Stomach (tissue), 9 donors: ENCODE data around the gene MDM2. TPM values are rescaled to one million over a fixed set of nuclear protein-coding genes. Genes with fewer than 3 reads are reported as not detected.

ENCODE experiments used
- DNase-seq, 2 donors: peaks; one replicate each; pipeline versions ENCODE4 v3.0.0 to v3.0.0-alpha.2; 2013 to 2019
- H3K27ac ChIP-seq, 5 donors: fragments of 200-600 bp in 4 of 5; sonication (generic) in 4 of 5; one replicate each; pipeline ENCODE4 v1.5.1; 2013 to 2019; ENCODE audit warnings: mild to moderate bottlenecking in 1 of 5, moderate library complexity in 1 of 5
- H3K27me3 ChIP-seq, 3 donors: fragments of 200-600 bp; sonication (generic); one replicate each; pipeline ENCODE4 v1.5.1; 2017 to 2019; ENCODE audit warnings: mixed run types in 1 of 3
- H3K36me3 ChIP-seq, 4 donors: fragments of 200-600 bp; sonication (generic); 1 replicate in 3 of 4; 2 replicates in 1 of 4; pipeline ENCODE4 v1.5.1; 2016 to 2019
- H3K4me1 ChIP-seq, 4 donors: fragments of 200-600 bp; sonication (generic); one replicate each; pipeline ENCODE4 v1.5.1; 2016 to 2019
- H3K4me3 ChIP-seq, 4 donors: fragments of 200-600 bp; sonication (generic) in 3 of 4; one replicate each; pipeline ENCODE4 v1.5.1; 2016 to 2019; ENCODE audit warnings: mild to moderate bottlenecking in 1 of 4
- H3K9me3 ChIP-seq, 4 donors: fragments of 200-600 bp; sonication (generic); one replicate each; pipeline ENCODE4 v1.5.1; 2016 to 2019
- CTCF ChIP-seq, 7 experiments: fragments of 450-650 bp in 4 of 7; fragments of 200-600 bp in 3 of 7; sonication (generic) in 3 of 7; IDR thresholded peaks; one replicate each; pipeline ENCODE4 v1.5.1; 2016 to 2019; ENCODE audit warnings: antibody characterized with exemption in 7 of 7, control low read depth in 2 of 7, mild to moderate bottlenecking in 1 of 7
- EP300 ChIP-seq: sonication (generic); formaldehyde crosslinking; IDR thresholded peaks from one replicate; pipeline ENCODE4 v1.6.1; 2017; ENCODE audit warnings: antibody characterized with exemption
- POLR2A ChIP-seq, 4 donors: fragments of 450-650 bp; IDR thresholded peaks; one replicate each; pipeline ENCODE4 v1.6.1; 2016; ENCODE audit warnings: antibody characterized with exemption in 4 of 4, control low read depth in 2 of 4, mild to moderate bottlenecking in 1 of 4, moderate library complexity in 1 of 4
- POLR2AphosphoS5 ChIP-seq, 3 donors: sonication (generic); formaldehyde crosslinking; IDR thresholded peaks; one replicate each; pipeline ENCODE4 v1.6.1; 2016; ENCODE audit warnings: antibody characterized with exemption in 3 of 3
- WGBS, 5 donors: extraction: QIAGEN DNeasy Blood & Tissue Kit in 3 of 5; methylation state at CpG; one replicate each; pipeline versions ENCODE4 v1.1.5 to v1.1.7; 2013 to 2018; 5-methylcytosine and 5-hydroxymethylcytosine counted together
- intact Hi-C: fragments of 100-400 bp; cut with DNase I; formaldehyde crosslinking; loops from one replicate; pipeline ENCODE4 v1.15.1; 2023; ENCODE audit warnings: low total_unique reads
- polyA plus RNA-seq, 3 donors: library from polyadenylated mRNA; stranded (reverse); fragments of 200-250 nt; gene quantifications; one replicate each; pipeline ENCODE4 v1.2.3, GENCODE V29; 2013
- total RNA-seq, 5 donors: library from RNA; depleted of rRNA; stranded (reverse); fragments of >200 nt; gene quantifications; one replicate each; pipeline versions ENCODE4 v1.1.0 to v1.2.3, GENCODE V29; 2014 to 2016
- donor health status: healthy with polysubstance abuse.
- donor health status: Bipolar disorder and iron deficiency.
- donor health status: healthy.

The MDM2 gene
- total and polyA plus RNA-seq, 8 donors, result 16.8 to 151 (median 62.1) TPM

DNA sequence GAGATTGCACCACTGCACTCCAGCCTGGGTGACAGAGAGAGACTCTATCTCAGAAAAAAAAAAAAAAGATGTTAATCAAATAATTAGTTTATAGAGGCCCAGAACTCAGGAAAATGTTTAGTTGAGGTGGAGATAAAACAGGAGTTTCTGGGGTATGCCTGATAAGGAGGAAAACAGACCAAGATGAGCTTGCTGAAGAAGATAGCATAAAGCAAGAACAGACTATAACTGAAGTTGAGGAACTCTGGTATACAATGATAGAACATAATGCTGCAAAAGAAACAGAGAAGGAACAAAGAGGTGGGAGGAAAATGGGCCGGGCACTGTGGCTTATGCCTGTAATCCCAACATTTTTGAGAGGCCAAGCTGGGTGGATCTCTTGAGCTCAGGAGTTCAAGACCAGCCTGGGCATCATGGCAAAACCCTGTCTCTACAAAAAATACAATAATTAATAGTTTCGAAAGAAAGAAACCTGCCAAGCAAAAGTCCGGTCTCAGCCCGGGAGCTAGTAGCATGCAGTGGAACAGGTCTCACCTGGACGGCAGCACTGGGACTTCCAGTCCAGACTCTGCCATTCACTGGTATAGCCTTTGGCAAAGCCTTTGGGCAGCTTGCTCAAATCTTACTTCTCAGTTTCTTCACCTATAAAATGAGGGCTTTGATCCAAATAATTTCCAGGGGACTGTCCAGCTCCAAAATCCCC, 36.6 kb upstream of the MDM2 start:
- intact Hi-C loops, result no loop called here
- DNase-seq, result no peak
- H3K27ac ChIP-seq, result no peak overlapping the region
- peaks cover 6 to 24% (median 9%) of the 10 kb centered on the region in 4 donors for H3K36me3 ChIP-seq
- 89 to 91% (median 90%) methylated on average over 5 of the region's 5 CpGs for WGBS, 5 donors
- TF ChIP-seq POLR2AphosphoS5 (IDR thresholded peaks at IDR 0.05) (no peak), EP300 (no peak), POLR2A (IDR thresholded peaks at IDR 0.05) (no peak), CTCF (IDR thresholded peaks at IDR 0.05) (no peak)
- no peak overlapping the region for H3K4me3 ChIP-seq
- H3K4me1 ChIP-seq, result no peaks in the 10 kb centered on the region
- no peaks in the 10 kb centered on the region for H3K27me3 ChIP-seq
- no peaks in the 10 kb centered on the region for H3K9me3 ChIP-seq

DNA sequence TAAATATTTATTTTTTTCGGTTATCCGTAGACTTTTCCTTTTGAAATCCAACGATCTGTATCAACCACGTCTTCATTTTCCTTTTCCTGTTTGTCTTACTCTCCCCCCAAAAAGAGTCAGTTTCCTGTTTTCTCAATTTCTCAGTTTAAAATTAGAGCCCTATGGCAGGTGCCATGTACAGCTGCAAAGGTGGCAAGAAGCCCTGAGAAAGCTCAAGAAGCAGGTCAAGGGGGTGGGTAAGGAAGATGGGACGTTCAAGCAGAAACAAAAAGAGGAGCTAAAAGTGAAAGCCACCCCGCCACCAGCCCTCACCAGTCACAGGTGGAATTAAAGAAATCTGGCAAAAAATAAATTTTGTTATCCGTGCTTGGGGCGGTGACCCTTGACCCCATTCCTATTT, 35.3 kb upstream of the MDM2 start:
- H3K4me3 ChIP-seq, result no peak overlapping the region
- H3K9me3 ChIP-seq, result no peaks in the 10 kb centered on the region
- no peaks in the 10 kb centered on the region for H3K4me1 ChIP-seq
- H3K27me3 ChIP-seq, result no peaks in the 10 kb centered on the region
- no peak overlapping the region for H3K27ac ChIP-seq
- DNase-seq, result no peak
- TF ChIP-seq POLR2A (IDR thresholded peaks at IDR 0.05) (no peak), POLR2AphosphoS5 (IDR thresholded peaks at IDR 0.05) (no peak), EP300 (no peak), CTCF (IDR thresholded peaks at IDR 0.05) (no peak)
- intact Hi-C loops, result no loop called here
- 70 to 75% (median 73%) methylated on average over 8 of the region's 8 CpGs for WGBS, 5 donors
- H3K36me3 ChIP-seq, result peaks cover 0 to 12% (median 0%) of the 10 kb centered on the region in 4 donors

DNA sequence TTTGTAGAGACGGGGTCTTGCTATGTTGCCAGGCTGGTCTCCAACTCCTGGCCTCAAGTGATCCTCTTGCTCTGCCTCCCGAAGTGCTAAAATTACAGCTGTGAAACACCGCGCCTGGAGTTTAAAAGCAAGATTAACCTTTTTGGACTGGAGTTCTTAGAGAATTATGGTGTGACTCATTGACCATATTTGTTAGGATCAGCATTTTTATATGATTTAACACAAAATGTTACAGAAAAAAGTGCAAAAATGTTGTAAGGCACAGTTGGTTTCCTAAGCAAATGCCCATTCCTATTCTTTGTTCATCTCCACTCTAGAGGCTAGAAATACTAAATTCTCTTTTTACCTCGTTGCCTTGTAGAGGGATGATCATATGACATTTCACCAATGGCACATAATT, 34.4 kb upstream of the MDM2 start:
- no peaks in the 10 kb centered on the region for H3K9me3 ChIP-seq
- no peak overlapping the region for H3K27ac ChIP-seq
- H3K4me3 ChIP-seq, result no peak overlapping the region
- H3K27me3 ChIP-seq, result no peaks in the 10 kb centered on the region
- intact Hi-C loops, result no loop called here
- WGBS, 5 donors, result 89 to 93% (median 90%) methylated on average over 5 of the region's 5 CpGs
- TF ChIP-seq POLR2A (IDR thresholded peaks at IDR 0.05), result no peak
- no peak for TF ChIP-seq POLR2AphosphoS5 (IDR thresholded peaks at IDR 0.05)
- TF ChIP-seq EP300, result no peak
- no peak for TF ChIP-seq CTCF (IDR thresholded peaks at IDR 0.05)
- DNase-seq, result no peak
- peaks cover 0 to 4% (median 0%) of the 10 kb centered on the region in 4 donors for H3K36me3 ChIP-seq
- H3K4me1 ChIP-seq, result no peaks in the 10 kb centered on the region

- DNase-seq, result no peak
Measured at GRCh38 chr12:68775121-68775630, 32.8 kb upstream of the MDM2 start.

More at GRCh38 chr12:68775121-68775630, 32.8 kb upstream of the MDM2 start:
- intact Hi-C loops, result no loop called here
- Histone ChIP-seq H3K27me3 (no peaks in the 10 kb centered on the region), H3K4me1 (no peaks in the 10 kb centered on the region), H3K4me3 (no peak overlapping the region), H3K36me3 (no peaks in the 10 kb centered on the region), H3K9me3 (no peaks in the 10 kb centered on the region), H3K27ac (no peak overlapping the region)
- TF ChIP-seq EP300, result no peak
- no peak for TF ChIP-seq POLR2AphosphoS5 (IDR thresholded peaks at IDR 0.05)
- TF ChIP-seq CTCF (IDR thresholded peaks at IDR 0.05), result no peak
- TF ChIP-seq POLR2A (IDR thresholded peaks at IDR 0.05), result no peak
- 91 to 96% (median 94%) methylated on average over 7 of the region's 7 CpGs for WGBS, 5 donors
